Vagina (tissue), 2 donors: ENCODE results near the gene PDLIM1. TPM values are rescaled to one million over a fixed set of nuclear protein-coding genes. Genes with fewer than 3 reads are reported as not detected.

Experiments
- DNase-seq, 2 donors: peaks; one replicate each; pipeline ENCODE4 v3.0.0-alpha.2; 2017; ENCODE audit errors: extremely low spot score in 2 of 2
- H3K27ac ChIP-seq: fragments of 200-600 bp; sonication (generic); one replicate; pipeline ENCODE4 v1.5.1; 2019
- H3K27me3 ChIP-seq: fragments of 200-600 bp; sonication (generic); one replicate; pipeline ENCODE4 v1.5.1; 2019
- H3K36me3 ChIP-seq, 2 donors: fragments of 200-600 bp; sonication (generic); one replicate each; pipeline ENCODE4 v1.5.1; 2017 to 2019
- H3K4me1 ChIP-seq: fragments of 200-600 bp; sonication (generic); one replicate; pipeline ENCODE4 v1.5.1; 2019
- H3K4me3 ChIP-seq, 2 donors: fragments of 200-600 bp; sonication (generic); 1 replicate in 1 of 2; 2 replicates in 1 of 2; pipeline ENCODE4 v1.5.1; 2016 to 2019
- H3K9me3 ChIP-seq: fragments of 200-600 bp; sonication (generic); one replicate; pipeline ENCODE4 v1.5.1; 2019
- POLR2A ChIP-seq, 2 donors: fragments of 450-650 bp; IDR thresholded peaks; one replicate each; pipeline ENCODE4 v1.6.1; 2017; ENCODE audit warnings: antibody characterized with exemption in 2 of 2, mild to moderate bottlenecking in 2 of 2, moderate library complexity in 2 of 2
- POLR2AphosphoS5 ChIP-seq, 2 donors: sonication (generic); formaldehyde crosslinking; IDR thresholded peaks; one replicate each; pipeline ENCODE4 v1.9.0; 2017; ENCODE audit warnings: antibody characterized with exemption in 2 of 2, mild to moderate bottlenecking in 2 of 2, low read depth in 1 of 2; ENCODE audit not compliant: insufficient read depth in 1 of 2
- intact Hi-C: fragments of 100-400 bp; cut with DNase I; formaldehyde crosslinking; loops from one replicate; pipeline ENCODE4 v1.15.1; 2023
- total RNA-seq: library from RNA; depleted of rRNA; stranded (reverse); fragments of >200 nt; gene quantifications from one replicate; pipeline ENCODE4 v1.2.3, GENCODE V29; 2016
- TF ChIP-seq, protein P1 (sequence below), 3 experiments: fragments of 450-650 bp in 2 of 3; fragments of 200-600 bp in 1 of 3; sonication (generic) in 1 of 3; IDR thresholded peaks; one replicate each; pipeline ENCODE4 v1.5.1; 2017 to 2019; ENCODE audit warnings: antibody characterized with exemption in 3 of 3, mild to moderate bottlenecking in 2 of 3, moderate library complexity in 2 of 3

PDLIM1 gene
- total RNA-seq, 1 donor from 2014 or later, result 181 TPM

DNA sequence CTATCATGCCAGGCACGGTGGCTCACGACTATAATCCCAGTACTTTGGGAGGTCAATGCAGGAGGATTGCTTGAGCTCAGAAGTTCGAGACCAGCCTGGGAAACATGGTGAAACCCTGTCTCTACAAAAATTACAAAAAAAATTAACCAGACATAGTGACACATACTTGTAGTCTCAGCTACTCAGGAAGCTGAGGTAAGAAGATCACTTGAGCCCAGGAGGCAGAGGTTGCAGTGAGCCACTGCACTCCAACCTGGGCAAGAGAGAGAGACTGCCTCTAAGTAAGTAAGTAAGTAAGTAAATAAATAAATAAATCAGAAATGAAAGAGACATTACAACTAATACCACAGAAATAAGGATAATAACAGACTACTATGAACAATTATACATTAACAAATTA lies 36.2 kb downstream of the PDLIM1 start:
- intact Hi-C loops, result no loop called here
- peaks cover 2% of the 10 kb centered on the region for H3K4me1 ChIP-seq
- no peaks in the 10 kb centered on the region for H3K27me3 ChIP-seq
- TF ChIP-seq POLR2A (IDR thresholded peaks at IDR 0.05) (no peak), POLR2AphosphoS5 (IDR thresholded peaks at IDR 0.05; ENCODE audit: insufficient read depth in 1 of 2, low read depth in 1 of 2) (no peak)
- TF ChIP-seq, protein P1, sequence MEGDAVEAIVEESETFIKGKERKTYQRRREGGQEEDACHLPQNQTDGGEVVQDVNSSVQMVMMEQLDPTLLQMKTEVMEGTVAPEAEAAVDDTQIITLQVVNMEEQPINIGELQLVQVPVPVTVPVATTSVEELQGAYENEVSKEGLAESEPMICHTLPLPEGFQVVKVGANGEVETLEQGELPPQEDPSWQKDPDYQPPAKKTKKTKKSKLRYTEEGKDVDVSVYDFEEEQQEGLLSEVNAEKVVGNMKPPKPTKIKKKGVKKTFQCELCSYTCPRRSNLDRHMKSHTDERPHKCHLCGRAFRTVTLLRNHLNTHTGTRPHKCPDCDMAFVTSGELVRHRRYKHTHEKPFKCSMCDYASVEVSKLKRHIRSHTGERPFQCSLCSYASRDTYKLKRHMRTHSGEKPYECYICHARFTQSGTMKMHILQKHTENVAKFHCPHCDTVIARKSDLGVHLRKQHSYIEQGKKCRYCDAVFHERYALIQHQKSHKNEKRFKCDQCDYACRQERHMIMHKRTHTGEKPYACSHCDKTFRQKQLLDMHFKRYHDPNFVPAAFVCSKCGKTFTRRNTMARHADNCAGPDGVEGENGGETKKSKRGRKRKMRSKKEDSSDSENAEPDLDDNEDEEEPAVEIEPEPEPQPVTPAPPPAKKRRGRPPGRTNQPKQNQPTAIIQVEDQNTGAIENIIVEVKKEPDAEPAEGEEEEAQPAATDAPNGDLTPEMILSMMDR (IDR thresholded peaks at IDR 0.05), result no peak
- no peaks in the 10 kb centered on the region for H3K9me3 ChIP-seq
- DNase-seq, result no peak
- no peak overlapping the region for H3K4me3 ChIP-seq
- H3K36me3 ChIP-seq, result peaks cover 0 to 11% of the 10 kb centered on the region in 2 donors
- no peak overlapping the region for H3K27ac ChIP-seq

DNA sequence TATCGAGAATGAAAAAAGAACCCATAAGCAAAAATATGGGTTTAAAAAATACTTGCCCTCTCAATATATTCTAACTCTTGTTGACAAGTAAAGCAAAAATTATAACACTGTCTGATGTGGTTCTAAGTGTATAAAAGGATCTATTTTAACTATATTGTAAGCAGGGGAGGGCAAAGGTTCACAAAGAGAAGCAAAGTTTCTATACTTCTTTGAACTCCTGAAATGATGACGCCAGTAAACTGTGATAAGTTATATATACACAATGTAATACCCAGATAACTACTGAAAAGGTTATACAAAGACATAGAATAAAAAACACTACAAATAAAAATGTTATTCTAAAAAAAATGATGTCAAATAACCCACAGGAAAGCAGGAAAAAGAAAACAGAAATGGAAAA lies 37.1 kb downstream of the PDLIM1 start:
- DNase-seq, result no peak
- intact Hi-C loops, result no loop called here
- Histone ChIP-seq H3K4me3 (no peak overlapping the region), H3K27ac (no peak overlapping the region), H3K9me3 (no peaks in the 10 kb centered on the region), H3K36me3 (peaks cover 0 to 11% of the 10 kb centered on the region in 2 donors), H3K4me1 (peaks cover 10% of the 10 kb centered on the region), H3K27me3 (no peaks in the 10 kb centered on the region)
- TF ChIP-seq, protein P1 (IDR thresholded peaks at IDR 0.05), result no peak
- TF ChIP-seq POLR2A (IDR thresholded peaks at IDR 0.05) (no peak), POLR2AphosphoS5 (IDR thresholded peaks at IDR 0.05; ENCODE audit: insufficient read depth in 1 of 2, low read depth in 1 of 2) (no peak)

DNA sequence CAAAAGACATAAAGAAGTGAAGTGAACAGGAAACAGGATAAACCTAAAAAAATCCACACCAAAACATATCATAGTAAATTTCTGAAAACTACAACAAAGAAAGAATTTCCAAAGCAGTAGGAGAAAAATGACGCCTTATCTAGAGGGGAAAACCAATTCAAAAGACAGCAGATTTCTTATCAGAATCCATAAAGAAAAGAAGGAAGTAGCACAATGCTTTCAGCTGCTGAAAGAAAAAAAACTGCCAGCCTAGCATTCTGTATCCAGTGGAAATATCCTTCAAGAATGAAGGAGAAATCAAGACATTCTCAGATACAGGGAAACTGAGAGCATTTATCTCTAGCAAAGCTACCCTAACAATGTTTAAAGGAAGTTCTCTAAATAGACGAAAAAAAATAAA lies 37.8 kb downstream of the PDLIM1 start:
- TF ChIP-seq, protein P1 (IDR thresholded peaks at IDR 0.05), result no peak
- TF ChIP-seq POLR2AphosphoS5 (IDR thresholded peaks at IDR 0.05; ENCODE audit: insufficient read depth in 1 of 2, low read depth in 1 of 2) (no peak), POLR2A (IDR thresholded peaks at IDR 0.05) (no peak)
- Histone ChIP-seq H3K27ac (no peak overlapping the region), H3K9me3 (no peaks in the 10 kb centered on the region), H3K27me3 (no peaks in the 10 kb centered on the region), H3K36me3 (peaks cover 0 to 11% of the 10 kb centered on the region in 2 donors), H3K4me1 (peaks cover 14% of the 10 kb centered on the region), H3K4me3 (no peak overlapping the region)
- DNase-seq, result no peak
- intact Hi-C loops, result no loop called here

DNA sequence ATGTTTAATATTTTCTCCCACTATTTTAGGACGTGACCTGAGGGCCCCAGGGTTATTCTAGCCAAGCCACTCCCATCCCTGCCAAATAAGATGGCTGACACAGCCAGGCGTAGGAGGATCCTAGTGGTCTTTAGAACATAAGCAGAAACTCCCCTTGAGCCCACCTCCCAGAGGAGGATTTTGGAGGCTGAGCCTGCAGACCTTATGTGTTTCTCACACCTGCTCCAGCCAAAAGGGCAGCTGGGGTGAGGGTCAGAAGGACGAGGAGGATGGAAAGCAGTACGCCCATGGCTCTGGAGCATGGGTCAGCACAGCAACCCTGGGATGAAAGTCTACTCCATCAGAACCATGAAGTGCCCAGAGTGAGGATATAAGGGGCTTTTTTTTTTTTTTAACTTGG lies 39.9 kb downstream of the PDLIM1 start:
- peaks cover 29% of the 10 kb centered on the region for H3K4me1 ChIP-seq
- intact Hi-C loops, result no loop called here
- no peak overlapping the region for H3K27ac ChIP-seq
- no peaks in the 10 kb centered on the region for H3K9me3 ChIP-seq
- DNase-seq, result no peak
- TF ChIP-seq POLR2A (IDR thresholded peaks at IDR 0.05) (no peak), POLR2AphosphoS5 (IDR thresholded peaks at IDR 0.05; ENCODE audit: insufficient read depth in 1 of 2, low read depth in 1 of 2) (no peak)
- TF ChIP-seq, protein P1 (IDR thresholded peaks at IDR 0.05), result no peak
- no peaks in the 10 kb centered on the region for H3K27me3 ChIP-seq
- peaks cover 0 to 5% of the 10 kb centered on the region in 2 donors for H3K36me3 ChIP-seq
- H3K4me3 ChIP-seq, result no peak overlapping the region

DNA sequence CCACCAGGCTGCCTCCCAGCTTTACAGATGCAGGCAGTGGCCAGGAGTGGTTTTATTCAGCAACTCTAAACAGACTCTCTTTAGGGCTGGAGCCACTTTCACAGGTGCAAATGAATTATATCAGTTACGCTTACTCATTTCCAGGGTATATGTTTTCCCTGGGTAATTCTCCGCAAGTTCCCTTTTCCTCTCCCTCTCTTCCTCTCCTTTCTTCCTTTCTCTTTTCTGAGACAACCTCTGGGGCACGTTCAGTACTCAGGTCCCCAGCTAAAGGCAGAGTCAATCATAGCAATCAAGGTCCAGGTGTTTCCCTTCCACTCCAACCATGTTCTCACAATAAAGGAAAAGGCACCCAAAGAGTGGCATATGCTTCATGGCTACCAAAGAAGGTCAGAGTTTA lies 41.3 kb downstream of the PDLIM1 start:
- no peak for DNase-seq
- no peak for TF ChIP-seq POLR2A (IDR thresholded peaks at IDR 0.05)
- TF ChIP-seq, protein P1 (IDR thresholded peaks at IDR 0.05), result no peak
- TF ChIP-seq POLR2AphosphoS5 (IDR thresholded peaks at IDR 0.05; ENCODE audit: insufficient read depth in 1 of 2, low read depth in 1 of 2), result no peak
- no peaks in the 10 kb centered on the region for H3K27me3 ChIP-seq
- H3K9me3 ChIP-seq, result no peaks in the 10 kb centered on the region
- no peak overlapping the region for H3K27ac ChIP-seq
- H3K36me3 ChIP-seq, result peaks cover 0 to 17% of the 10 kb centered on the region in 2 donors
- peaks cover 29% of the 10 kb centered on the region for H3K4me1 ChIP-seq
- no peak overlapping the region for H3K4me3 ChIP-seq
- intact Hi-C loops, result loop anchor here (10.0 kb wide), 2 partner anchors 105 to 355 kb away; no protein-coding TSS in a partner anchor
